ENCODE data around the gene CBX3. TPM values are rescaled to one million over a fixed set of nuclear protein-coding genes. Genes with fewer than 3 reads are reported as not detected.

The CBX3 gene
- total RNA-seq, 1 experiment from 2014 or later = 308 TPM

- CTCF ChIA-PET = interaction anchor here (0.8 kb wide), 1 partner anchor 42 kb away, joined by 3 read pairs; no protein-coding TSS in a partner anchor
- H4K20me1 ChIP-seq (ENCODE audit: insufficient read depth) = no peaks in the 10 kb centered on the region
- peak; percentile 34 to 91 for DNase-seq
- POLR2A ChIA-PET (ENCODE audit: unreplicated experiment) = interaction anchor here (0.6 kb wide), 1 partner anchor 39 kb away, joined by 9 read pairs; no protein-coding TSS in a partner anchor
- no peaks in the 10 kb centered on the region for H3K9me3 ChIP-seq (ENCODE audit: insufficient read depth, low read depth)
- intact Hi-C loops (cut with micrococcal nuclease; ENCODE audit: unreplicated experiment) = loop anchor here (2.0 kb wide), 2 partner anchors 73 to 191 kb away; no protein-coding TSS in a partner anchor
- H3K27ac ChIP-seq = peak overlapping the region; percentile 96
- H3K79me2 ChIP-seq (ENCODE audit: low read depth) = peaks cover 85% of the 10 kb centered on the region
- H3K27me3 ChIP-seq (ENCODE audit: insufficient read depth, low read depth) = no peaks in the 10 kb centered on the region
- H3K4me1 ChIP-seq (replicated peaks; ENCODE audit: insufficient read depth) = peaks cover 69% of the 10 kb centered on the region
- peak overlapping the region; percentile 77 for H3K4me3 ChIP-seq
- no peak overlapping the region for H2AFZ ChIP-seq
- no TSS peak for BruUV-seq (replicated peaks)
- H3K9me2 ChIP-seq (ENCODE audit: insufficient read depth) = no peaks in the 10 kb centered on the region
- H3K4me2 ChIP-seq = peak overlapping the region; percentile 96
- H3K36me3 ChIP-seq (ENCODE audit: low read depth) = peaks cover 8% of the 10 kb centered on the region
- peaks cover 72% of the 10 kb centered on the region for H3F3A ChIP-seq (ENCODE audit: insufficient read depth, low read depth)
- TF ChIP-seq CTCF (conservative IDR thresholded peaks at IDR 0.05) (peak; percentile 27; the same call in 1 of the 2 replicates), EZH2 (IDR thresholded peaks at IDR 0.05; ENCODE audit: low read depth) (no peak)
Measured at GRCh38 chr7:26155531-26156375, 45.8 kb upstream of the CBX3 start.

GRCh38 chr7:26156451-26157420 is 44.8 kb upstream of the CBX3 start:
- peak overlapping the region; percentile 96 for H3K4me2 ChIP-seq
- BruUV-seq (replicated peaks) = no TSS peak
- no peaks in the 10 kb centered on the region for H3K9me3 ChIP-seq (ENCODE audit: insufficient read depth, low read depth)
- peak overlapping the region; percentile 77 for H3K4me3 ChIP-seq
- H3F3A ChIP-seq (ENCODE audit: insufficient read depth, low read depth) = peaks cover 72% of the 10 kb centered on the region
- H3K9me2 ChIP-seq (ENCODE audit: insufficient read depth) = no peaks in the 10 kb centered on the region
- no peaks in the 10 kb centered on the region for H4K20me1 ChIP-seq (ENCODE audit: insufficient read depth)
- DNase-seq = peak; percentile 70 to 98
- no peaks in the 10 kb centered on the region for H3K27me3 ChIP-seq (ENCODE audit: insufficient read depth, low read depth)
- no peak overlapping the region for H2AFZ ChIP-seq
- CTCF ChIA-PET = no interaction called here
- peaks cover 76% of the 10 kb centered on the region for H3K4me1 ChIP-seq (replicated peaks; ENCODE audit: insufficient read depth)
- TF ChIP-seq CTCF (conservative IDR thresholded peaks at IDR 0.05) (no peak), EZH2 (IDR thresholded peaks at IDR 0.05; ENCODE audit: low read depth) (no peak)
- H3K27ac ChIP-seq = peak overlapping the region; percentile 96
- H3K79me2 ChIP-seq (ENCODE audit: low read depth) = peaks cover 94% of the 10 kb centered on the region
- intact Hi-C loops (cut with micrococcal nuclease; ENCODE audit: unreplicated experiment) = no loop called here
- POLR2A ChIA-PET (ENCODE audit: unreplicated experiment) = interaction anchor here (0.6 kb wide), 1 partner anchor 27 kb away, joined by 3 read pairs; no protein-coding TSS in a partner anchor
- peaks cover 10% of the 10 kb centered on the region for H3K36me3 ChIP-seq (ENCODE audit: low read depth)

- Histone ChIP-seq H3K4me1 (replicated peaks; ENCODE audit: insufficient read depth) (peaks cover 76% of the 10 kb centered on the region), H4K20me1 (ENCODE audit: insufficient read depth) (no peaks in the 10 kb centered on the region), H3K27ac (peak overlapping the region; percentile 96), H3K9me2 (ENCODE audit: insufficient read depth) (no peaks in the 10 kb centered on the region), H3K4me3 (peak overlapping the region; percentile 77; the same call in 1 of the 2 replicates), H3F3A (ENCODE audit: insufficient read depth, low read depth) (peaks cover 72% of the 10 kb centered on the region), H2AFZ (no peak overlapping the region), H3K79me2 (ENCODE audit: low read depth) (peaks cover 100% of the 10 kb centered on the region), H3K4me2 (peak overlapping the region; percentile 96), H3K9me3 (ENCODE audit: insufficient read depth, low read depth) (no peaks in the 10 kb centered on the region), H3K36me3 (ENCODE audit: low read depth) (peaks cover 14% of the 10 kb centered on the region), H3K27me3 (ENCODE audit: insufficient read depth, low read depth) (no peaks in the 10 kb centered on the region)
- intact Hi-C loops (cut with micrococcal nuclease; ENCODE audit: unreplicated experiment) = no loop called here
- POLR2A ChIA-PET (ENCODE audit: unreplicated experiment) = no interaction called here
- TF ChIP-seq CTCF (conservative IDR thresholded peaks at IDR 0.05) (no peak), EZH2 (IDR thresholded peaks at IDR 0.05; ENCODE audit: low read depth) (no peak)
- BruUV-seq (replicated peaks) = no TSS peak
- DNase-seq = no peak
- CTCF ChIA-PET = no interaction called here
Measured at GRCh38 chr7:26157520-26158105, 43.9 kb upstream of the CBX3 start.

Measured in PC-9 (cell line).